Activated T-helper 2 cell treated with anti-CD3 and anti-CD28 coated beads, Interferon-gamma antibody, Interleukin-2, Interleukin-4, amounts not matched to agents 10 μg/mL and 5 μg/mL and 100 μg/mL, durations not matched to agents 14 hours and 24 hours and 36 hours (primary cell): Measurements from ENCODE around the gene RGS3. TPM values are rescaled to one million over a fixed set of nuclear protein-coding genes. Genes with fewer than 3 reads are reported as not detected.

Source experiments
- DNase-seq: peaks from one replicate; pipeline ENCODE4 v3.0.0; 2021; ENCODE audit warnings: low spot score
- H3K27ac Mint-ChIP-seq: one replicate; pipeline ENCODE4 v1.8.0; 2021; ENCODE audit warnings: mixed read lengths
- H3K27me3 Mint-ChIP-seq: one replicate; pipeline ENCODE4 v1.8.0; 2021; ENCODE audit warnings: low read depth, mixed read lengths
- H3K36me3 Mint-ChIP-seq: one replicate; pipeline ENCODE4 v1.8.0; 2021; ENCODE audit warnings: low read depth, mixed read lengths
- H3K4me1 Mint-ChIP-seq: one replicate; pipeline ENCODE4 v1.8.0; 2021; ENCODE audit warnings: low read depth, mixed read lengths
- H3K4me3 Mint-ChIP-seq: one replicate; pipeline ENCODE4 v1.8.0; 2021; ENCODE audit warnings: low read depth, mild to moderate bottlenecking, moderate library complexity, mixed read lengths
- H3K9me3 Mint-ChIP-seq: one replicate; pipeline ENCODE4 v1.8.0; 2021; ENCODE audit warnings: mixed read lengths
- intact Hi-C: fragments of 100-400 bp; cut with micrococcal nuclease; formaldehyde crosslinking; loops from one replicate; pipeline ENCODE4 v1.15.1; 2023
- total RNA-seq: library from RNA; stranded (reverse); gene quantifications from 2 replicates; pipeline ENCODE4 v1.2.3, GENCODE V29; 2022

The RGS3 gene
- total RNA-seq, 1 donor from 2014 or later = 64.2 TPM

GRCh38 chr9:113501852-113502251, 38.3 kb downstream of the RGS3 start:
- DNase-seq = no peak
- Mint-ChIP-seq H3K27ac (no peak overlapping the region), H3K9me3 (no peaks in the 10 kb centered on the region), H3K27me3 (no peaks in the 10 kb centered on the region), H3K36me3 (no peaks in the 10 kb centered on the region), H3K4me3 (no peak overlapping the region), H3K4me1 (peaks cover 3% of the 10 kb centered on the region)
- intact Hi-C loops = no loop called here

GRCh38 chr9:113502427-113503034, 39.0 kb downstream of the RGS3 start:
- DNase-seq = no peak
- H3K27ac Mint-ChIP-seq = no peak overlapping the region
- intact Hi-C loops = no loop called here

DNA sequence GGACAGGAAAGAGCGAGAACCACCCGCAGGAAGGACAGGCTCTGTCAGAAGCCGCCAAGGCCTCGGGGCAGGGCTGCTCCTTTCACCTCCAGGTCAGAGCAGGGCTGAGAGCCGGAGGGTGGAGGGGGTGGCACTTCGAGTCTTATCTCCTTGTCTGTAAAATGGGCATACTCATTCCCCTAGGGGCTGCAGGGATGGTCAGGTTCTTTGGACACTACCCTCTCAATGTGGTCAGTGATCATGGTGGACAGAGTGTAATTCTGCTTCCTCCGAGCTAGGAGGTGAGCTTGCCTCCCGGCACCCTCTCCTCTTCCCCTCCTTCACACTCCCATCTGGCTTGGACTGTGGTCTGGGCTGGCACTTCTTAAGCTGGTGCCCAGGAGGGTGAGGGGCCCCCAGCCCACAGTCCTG, 39.6 kb downstream of the RGS3 start:
- intact Hi-C loops = no loop called here
- Mint-ChIP-seq H3K36me3 (no peaks in the 10 kb centered on the region), H3K27me3 (no peaks in the 10 kb centered on the region), H3K27ac (no peak overlapping the region), H3K9me3 (no peaks in the 10 kb centered on the region), H3K4me3 (no peak overlapping the region), H3K4me1 (peaks cover 3% of the 10 kb centered on the region)
- DNase-seq = no peak

More at GRCh38 chr9:113502427-113503034, 39.0 kb downstream of the RGS3 start:
- no peak overlapping the region for H3K4me3 Mint-ChIP-seq
- H3K4me1 Mint-ChIP-seq = peaks cover 3% of the 10 kb centered on the region
- H3K9me3 Mint-ChIP-seq = no peaks in the 10 kb centered on the region
- no peaks in the 10 kb centered on the region for H3K36me3 Mint-ChIP-seq
- H3K27me3 Mint-ChIP-seq = no peaks in the 10 kb centered on the region

DNA sequence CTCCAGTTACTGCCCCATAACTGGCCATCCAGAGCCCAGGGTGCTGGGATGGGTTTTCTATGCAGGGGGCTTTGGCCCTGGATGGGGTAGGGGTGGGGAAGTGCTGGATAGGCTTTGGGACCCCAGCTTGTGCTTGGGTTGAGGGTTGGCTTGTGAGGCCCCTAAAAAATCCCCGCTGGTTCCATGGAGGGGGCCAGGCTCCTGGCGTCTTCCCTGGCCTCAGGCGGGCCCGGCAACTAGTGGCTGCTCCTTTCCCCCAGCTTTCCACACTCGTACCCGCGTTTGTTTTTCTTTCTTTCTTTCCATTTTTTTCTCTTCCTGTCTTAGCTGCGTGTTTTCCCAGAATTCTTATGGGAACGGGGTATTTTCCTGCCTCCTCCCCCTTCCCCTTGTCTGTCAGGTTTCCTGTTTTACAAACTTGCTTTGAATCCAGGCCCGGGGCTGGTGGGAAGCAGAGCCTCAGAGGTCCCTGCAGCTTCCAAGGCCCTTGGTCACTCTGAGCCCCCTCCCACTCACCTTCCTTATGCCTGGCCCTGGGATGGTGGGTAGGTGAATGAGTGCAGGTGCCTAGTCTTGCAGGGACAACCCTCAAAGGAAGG, 40.2 kb downstream of the RGS3 start:
- peaks cover 6% of the 10 kb centered on the region for H3K4me1 Mint-ChIP-seq
- no peak for DNase-seq
- intact Hi-C loops = no loop called here
- no peak overlapping the region for H3K4me3 Mint-ChIP-seq
- H3K27me3 Mint-ChIP-seq = no peaks in the 10 kb centered on the region
- H3K36me3 Mint-ChIP-seq = no peaks in the 10 kb centered on the region
- no peak overlapping the region for H3K27ac Mint-ChIP-seq
- no peaks in the 10 kb centered on the region for H3K9me3 Mint-ChIP-seq

DNA sequence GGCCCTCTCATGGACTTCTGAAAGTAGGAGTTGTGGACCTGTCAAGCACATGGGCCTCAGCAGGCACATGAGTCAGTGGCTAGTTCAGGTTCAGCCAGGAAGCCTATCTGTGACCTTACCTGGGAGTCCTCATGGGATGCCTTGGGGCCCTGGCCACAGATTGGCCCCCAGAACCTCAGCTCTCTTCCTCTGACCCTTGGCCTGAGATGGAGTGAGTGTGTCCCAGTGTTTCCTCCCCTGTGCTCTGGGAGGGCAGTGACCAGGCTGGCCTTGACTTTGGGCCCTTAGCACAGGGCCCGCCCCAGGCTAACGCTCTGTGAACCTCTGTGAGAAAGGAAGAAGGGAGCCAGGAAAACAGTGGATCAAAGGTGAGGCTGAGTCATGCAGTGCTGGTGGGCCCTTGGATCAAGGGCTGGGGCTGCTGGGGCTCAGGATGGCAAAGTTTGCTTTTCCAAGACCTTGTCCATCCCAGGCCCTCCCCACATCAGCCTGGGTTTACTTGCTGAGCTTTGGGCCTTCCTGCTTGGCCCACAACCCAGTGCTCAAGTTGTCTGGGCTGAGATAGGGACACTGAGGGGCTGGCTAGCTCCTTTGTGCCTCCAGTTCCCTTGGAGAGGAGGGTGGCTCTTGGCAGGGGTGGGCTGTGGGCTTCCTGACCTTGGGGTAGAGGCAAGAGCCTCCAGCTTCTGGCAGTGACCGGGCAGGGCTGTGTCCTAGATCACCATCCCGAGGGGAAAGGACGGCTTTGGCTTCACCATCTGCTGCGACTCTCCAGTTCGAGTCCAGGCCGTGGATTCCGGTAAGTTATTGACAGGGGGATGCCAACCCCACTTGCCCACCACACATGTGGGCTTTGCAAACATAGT, 41.4 kb downstream of the RGS3 start:
- Mint-ChIP-seq H3K9me3 (no peaks in the 10 kb centered on the region), H3K4me3 (no peak overlapping the region), H3K27me3 (peaks cover 4% of the 10 kb centered on the region), H3K4me1 (peaks cover 4% of the 10 kb centered on the region), H3K27ac (no peak overlapping the region), H3K36me3 (no peaks in the 10 kb centered on the region)
- no peak for DNase-seq
- intact Hi-C loops = no loop called here

DNA sequence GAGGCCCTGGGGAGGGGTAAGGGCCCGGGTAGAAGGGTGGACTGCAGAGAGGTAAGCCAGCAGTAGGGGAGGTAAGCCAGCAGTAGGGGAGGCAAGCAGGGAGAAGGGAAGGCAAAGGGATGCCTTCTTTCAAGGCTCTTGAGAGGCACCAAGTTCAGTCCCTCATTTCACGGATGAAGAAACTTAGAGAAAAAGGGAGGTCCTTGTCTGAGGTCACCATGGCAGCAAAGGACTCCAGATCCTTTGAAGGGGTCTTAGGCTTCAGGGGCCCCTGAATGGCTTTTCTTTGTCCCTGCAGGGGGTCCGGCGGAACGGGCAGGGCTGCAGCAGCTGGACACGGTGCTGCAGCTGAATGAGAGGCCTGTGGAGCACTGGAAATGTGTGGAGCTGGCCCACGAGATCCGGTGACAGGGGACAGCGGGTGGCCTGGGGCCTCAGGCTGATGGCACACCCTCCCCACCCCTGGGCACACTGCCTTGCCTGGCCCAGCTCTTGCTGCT, 42.6 kb downstream of the RGS3 start:
- H3K27ac Mint-ChIP-seq = no peak overlapping the region
- peaks cover 4% of the 10 kb centered on the region for H3K27me3 Mint-ChIP-seq
- H3K4me3 Mint-ChIP-seq = no peak overlapping the region
- H3K4me1 Mint-ChIP-seq = peaks cover 12% of the 10 kb centered on the region
- H3K36me3 Mint-ChIP-seq = no peaks in the 10 kb centered on the region
- no peaks in the 10 kb centered on the region for H3K9me3 Mint-ChIP-seq
- DNase-seq = no peak
- intact Hi-C loops = no loop called here

GRCh38 chr9:113507256-113507655, 43.7 kb downstream of the RGS3 start:
- Mint-ChIP-seq H3K27me3 (peaks cover 4% of the 10 kb centered on the region), H3K4me1 (peaks cover 23% of the 10 kb centered on the region), H3K9me3 (no peaks in the 10 kb centered on the region), H3K27ac (no peak overlapping the region), H3K4me3 (no peak overlapping the region), H3K36me3 (no peaks in the 10 kb centered on the region)
- intact Hi-C loops = no loop called here
- no peak for DNase-seq

DNA sequence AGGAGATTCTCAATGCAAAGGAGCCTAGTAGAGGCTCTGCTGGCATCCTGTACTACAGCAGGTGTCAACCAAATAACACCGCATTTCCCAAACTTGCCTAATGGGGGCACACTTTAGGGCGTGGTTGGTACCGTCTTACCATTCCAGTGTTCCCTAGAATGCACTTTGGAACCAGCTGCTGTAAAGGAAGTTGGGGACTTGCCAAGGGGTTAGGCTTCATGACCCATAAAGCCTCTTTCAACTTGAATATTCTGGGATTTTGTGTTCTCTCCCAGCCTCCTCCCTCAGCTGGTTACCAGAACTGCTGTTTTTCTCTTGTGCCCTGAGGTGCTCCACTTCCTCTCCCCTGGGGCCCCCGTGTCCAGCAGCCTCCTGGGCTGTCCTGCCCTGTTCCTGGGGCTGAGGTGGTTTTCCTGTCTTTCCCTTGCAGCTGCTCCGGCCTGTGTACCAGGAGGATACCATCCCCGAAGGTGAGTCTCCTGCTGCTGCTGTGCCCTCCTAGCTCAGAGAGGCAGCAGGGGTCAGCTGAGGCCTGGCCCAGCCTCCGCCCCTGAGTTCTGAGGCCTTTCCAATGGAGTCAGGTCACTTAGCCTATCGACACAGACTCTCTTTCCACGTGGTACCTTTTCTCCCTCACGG, 44.7 kb downstream of the RGS3 start:
- H3K9me3 Mint-ChIP-seq = no peaks in the 10 kb centered on the region
- peaks cover 31% of the 10 kb centered on the region for H3K4me1 Mint-ChIP-seq
- peaks cover 4% of the 10 kb centered on the region for H3K27me3 Mint-ChIP-seq
- no peak overlapping the region for H3K27ac Mint-ChIP-seq
- H3K4me3 Mint-ChIP-seq = no peak overlapping the region
- intact Hi-C loops = no loop called here
- DNase-seq = no peak
- H3K36me3 Mint-ChIP-seq = no peaks in the 10 kb centered on the region

DNA sequence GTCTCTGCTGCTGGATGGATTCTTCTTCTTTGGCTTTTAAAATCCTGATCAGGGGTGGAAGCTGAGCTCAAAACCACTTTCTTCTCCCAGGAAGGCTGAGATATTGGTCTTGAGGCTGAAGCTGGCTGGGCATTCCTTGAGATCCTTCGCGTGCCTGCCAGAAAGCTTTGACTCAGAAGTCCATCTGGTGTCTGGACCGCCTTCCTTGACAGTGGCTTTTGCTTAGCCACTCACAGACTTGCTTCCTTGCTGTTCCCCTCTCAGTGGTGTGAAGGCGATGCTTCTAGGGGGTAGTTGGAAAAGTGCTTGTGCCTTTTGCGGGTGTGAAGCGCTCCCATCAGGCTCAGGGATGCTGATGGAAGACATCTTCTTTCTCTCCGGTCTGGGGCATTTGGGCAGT, 45.9 kb downstream of the RGS3 start:
- no peaks in the 10 kb centered on the region for H3K9me3 Mint-ChIP-seq
- H3K36me3 Mint-ChIP-seq = no peaks in the 10 kb centered on the region
- no peak for DNase-seq
- intact Hi-C loops = no loop called here
- no peak overlapping the region for H3K4me3 Mint-ChIP-seq
- peaks cover 4% of the 10 kb centered on the region for H3K27me3 Mint-ChIP-seq
- peaks cover 43% of the 10 kb centered on the region for H3K4me1 Mint-ChIP-seq
- no peak overlapping the region for H3K27ac Mint-ChIP-seq

DNA sequence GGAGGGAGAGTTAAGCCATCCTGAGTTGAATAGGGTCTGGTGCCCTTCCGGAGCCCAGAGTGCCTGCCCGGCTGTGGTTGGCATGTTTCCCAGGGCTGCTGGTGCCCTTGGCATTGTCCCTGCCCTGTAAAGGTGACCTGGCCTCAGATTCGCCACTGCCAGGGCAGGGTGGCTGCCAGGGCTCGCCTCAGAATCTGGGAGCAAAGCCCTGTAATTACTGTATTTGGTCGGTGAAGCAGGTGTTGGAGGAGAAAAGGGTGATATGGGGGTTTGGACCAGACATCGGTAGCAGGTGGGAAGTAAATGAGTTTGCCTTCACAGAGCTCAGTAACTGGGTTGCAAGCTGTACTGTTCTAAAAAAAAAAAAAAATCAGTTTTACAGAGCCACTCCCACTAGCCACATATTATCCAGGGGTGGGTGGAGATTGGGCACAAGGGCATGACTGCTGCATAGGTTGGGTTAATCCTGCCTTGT, 47.6 kb downstream of the RGS3 start:
- Mint-ChIP-seq H3K9me3 (no peaks in the 10 kb centered on the region), H3K27me3 (peaks cover 4% of the 10 kb centered on the region), H3K4me3 (peak overlapping the region; percentile 16), H3K36me3 (no peaks in the 10 kb centered on the region), H3K4me1 (peaks cover 50% of the 10 kb centered on the region), H3K27ac (no peak overlapping the region)
- intact Hi-C loops = loop anchor here (5.0 to 10.0 kb wide), 3 partner anchors 146 to 1184 kb away; partner anchors contain the start of gene AKNA
- DNase-seq = no peak

DNA sequence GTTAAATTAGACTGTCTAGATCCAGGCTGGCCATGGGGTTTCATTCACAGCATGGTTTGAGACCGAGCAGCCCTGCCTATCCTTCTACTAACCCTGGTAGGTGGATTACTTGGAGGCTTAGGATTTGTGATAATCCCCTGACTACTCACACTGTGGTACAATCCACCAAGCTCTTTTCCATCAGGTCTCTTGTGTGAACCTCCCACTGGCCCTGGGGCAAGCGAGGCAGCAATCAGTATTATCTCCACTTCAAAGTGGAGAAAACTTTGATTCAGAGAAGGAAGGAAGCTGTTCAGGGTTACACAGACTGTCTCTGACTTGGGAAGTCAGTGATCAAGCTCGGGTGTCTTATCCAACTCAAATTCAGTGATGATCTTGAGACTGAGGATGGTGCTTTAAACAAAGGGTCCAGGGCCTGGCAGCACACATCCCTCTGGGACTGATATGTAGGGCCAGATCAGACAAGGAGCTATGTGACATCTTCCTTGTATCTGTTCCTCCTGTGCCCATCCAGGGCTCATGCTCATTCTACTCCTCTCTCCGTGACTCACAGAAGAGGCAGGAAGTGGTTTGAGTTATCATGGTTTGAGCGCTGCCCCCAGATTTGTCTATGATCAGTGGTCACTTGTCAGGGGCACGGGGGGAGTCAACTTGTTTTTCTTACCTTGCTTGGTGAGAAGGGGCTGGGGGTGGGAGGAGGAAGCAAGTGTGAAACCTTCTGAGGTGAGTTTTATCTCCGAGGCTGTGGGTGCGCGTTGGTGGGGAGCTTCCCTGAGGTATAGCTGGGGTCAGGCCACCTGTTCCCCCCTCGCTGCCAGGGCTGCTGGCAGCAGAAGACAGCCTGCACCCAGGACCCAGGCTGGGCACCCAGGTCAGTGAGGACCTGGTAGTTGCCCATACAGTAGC, 48.6 kb downstream of the RGS3 start:
- H3K36me3 Mint-ChIP-seq = no peaks in the 10 kb centered on the region
- no peaks in the 10 kb centered on the region for H3K9me3 Mint-ChIP-seq
- H3K4me1 Mint-ChIP-seq = peaks cover 56% of the 10 kb centered on the region
- H3K27ac Mint-ChIP-seq = peak overlapping the region; percentile 96
- H3K4me3 Mint-ChIP-seq = peak overlapping the region; percentile 54
- DNase-seq = peak; percentile 66
- intact Hi-C loops = loop anchor here (1.0 to 10.0 kb wide), 7 partner anchors 11 to 1183 kb away; partner anchors contain the start of genes AKNA and ALAD
- peaks cover 4% of the 10 kb centered on the region for H3K27me3 Mint-ChIP-seq
